GM23248 (cell line): ENCODE measurements around the gene PPA2.

Experiments used
- EZH2 ChIP-seq: fragments of 200-600 bp; sonication (generic); IDR thresholded peaks from 2 replicates; pipeline ENCODE4 v1.6.1; 2018; ENCODE audit warnings: antibody characterized with exemption, mild to moderate bottlenecking; ENCODE audit not compliant: insufficient read depth, poor library complexity, severe bottlenecking
- EZH2phosphoT487 ChIP-seq: fragments of 200-600 bp; sonication (generic); IDR thresholded peaks from 2 replicates; pipeline ENCODE4 v1.6.1; 2018; ENCODE audit warnings: antibody characterized with exemption, moderate library complexity, mild to moderate bottlenecking, low read depth; ENCODE audit not compliant: insufficient read depth

- no peak for TF ChIP-seq EZH2
- TF ChIP-seq EZH2phosphoT487 = no peak
Observed at GRCh38 chr4:105436414-105436813, 37.4 kb downstream of the PPA2 start.
